GM12873 (cell line): Measurements from ENCODE around the gene MMP24.

Experiments
- TF ChIP-seq, protein P1 (sequence below): IDR thresholded peaks from 2 replicates; pipeline ENCODE4 v1.5.1; 2012; ENCODE audit warnings: low read depth, mild to moderate bottlenecking, moderate library complexity, low read length, control low read depth; ENCODE audit not compliant: insufficient read depth; ENCODE audit errors: missing control alignments

Gene MMP24

DNA sequence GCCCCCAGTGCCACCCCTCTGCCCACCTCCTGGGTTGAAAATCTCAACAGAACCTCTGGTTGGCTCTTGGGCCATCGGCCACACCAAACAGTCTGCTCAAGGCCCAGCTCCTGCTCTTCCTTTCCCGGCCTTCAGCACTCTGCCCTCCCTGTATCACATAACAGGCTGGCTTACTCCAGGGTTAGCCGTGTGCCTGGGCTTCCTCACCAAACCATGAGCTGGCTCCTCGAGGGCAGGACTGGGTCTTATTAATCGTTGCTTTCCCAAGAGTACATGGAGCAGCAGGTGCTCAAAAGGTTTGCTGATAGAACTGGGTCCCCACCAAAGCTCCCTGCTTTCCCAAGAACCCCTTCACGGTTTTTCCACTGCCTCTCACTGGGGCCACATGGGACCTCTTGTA, 78.5 kb downstream of the MMP24 start:
- TF ChIP-seq, protein P1, sequence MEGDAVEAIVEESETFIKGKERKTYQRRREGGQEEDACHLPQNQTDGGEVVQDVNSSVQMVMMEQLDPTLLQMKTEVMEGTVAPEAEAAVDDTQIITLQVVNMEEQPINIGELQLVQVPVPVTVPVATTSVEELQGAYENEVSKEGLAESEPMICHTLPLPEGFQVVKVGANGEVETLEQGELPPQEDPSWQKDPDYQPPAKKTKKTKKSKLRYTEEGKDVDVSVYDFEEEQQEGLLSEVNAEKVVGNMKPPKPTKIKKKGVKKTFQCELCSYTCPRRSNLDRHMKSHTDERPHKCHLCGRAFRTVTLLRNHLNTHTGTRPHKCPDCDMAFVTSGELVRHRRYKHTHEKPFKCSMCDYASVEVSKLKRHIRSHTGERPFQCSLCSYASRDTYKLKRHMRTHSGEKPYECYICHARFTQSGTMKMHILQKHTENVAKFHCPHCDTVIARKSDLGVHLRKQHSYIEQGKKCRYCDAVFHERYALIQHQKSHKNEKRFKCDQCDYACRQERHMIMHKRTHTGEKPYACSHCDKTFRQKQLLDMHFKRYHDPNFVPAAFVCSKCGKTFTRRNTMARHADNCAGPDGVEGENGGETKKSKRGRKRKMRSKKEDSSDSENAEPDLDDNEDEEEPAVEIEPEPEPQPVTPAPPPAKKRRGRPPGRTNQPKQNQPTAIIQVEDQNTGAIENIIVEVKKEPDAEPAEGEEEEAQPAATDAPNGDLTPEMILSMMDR: no peak

DNA sequence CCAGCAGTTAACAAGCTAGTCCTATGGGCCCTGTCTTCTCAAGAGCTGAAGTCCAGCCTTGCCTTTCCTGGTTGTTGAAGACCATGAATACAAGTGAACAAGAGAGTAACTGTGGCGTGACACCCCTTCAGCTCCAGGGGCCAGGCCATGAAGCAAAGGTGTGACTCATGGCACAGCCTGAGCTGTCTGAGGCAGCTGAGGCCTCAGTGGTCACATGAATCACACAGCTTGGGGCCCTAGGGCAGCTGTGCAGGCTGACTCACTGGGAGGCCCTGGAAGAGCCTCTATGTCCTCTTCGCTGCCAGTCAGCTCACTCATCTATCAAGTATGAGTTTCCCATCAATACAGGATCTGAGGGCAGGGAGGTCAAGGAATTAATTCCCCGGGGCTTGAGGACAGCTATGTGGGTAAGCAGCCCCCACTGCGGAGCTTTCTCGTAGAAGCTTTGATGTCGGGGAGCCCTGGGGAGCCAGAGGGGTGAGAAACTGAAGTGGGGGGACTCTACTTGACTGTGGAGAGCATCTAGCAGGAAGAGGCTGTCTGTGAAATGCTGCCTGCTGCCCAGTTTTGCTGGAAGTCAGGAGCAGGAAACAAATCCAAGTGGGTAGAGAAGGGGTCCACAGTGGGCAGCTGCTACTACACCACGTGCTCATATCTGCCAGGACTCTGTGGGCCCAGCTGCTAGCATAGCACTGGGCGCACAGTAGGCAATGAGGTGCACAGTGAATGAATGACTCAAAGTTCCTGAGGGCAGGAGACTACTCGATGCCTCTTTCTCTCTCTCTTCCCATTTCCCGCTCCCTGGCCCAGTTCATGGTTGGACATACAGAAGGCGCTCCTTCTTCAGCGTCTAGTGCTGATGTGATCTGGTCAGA, 79.4 kb downstream of the MMP24 start:
- TF ChIP-seq, protein P1: no peak

DNA sequence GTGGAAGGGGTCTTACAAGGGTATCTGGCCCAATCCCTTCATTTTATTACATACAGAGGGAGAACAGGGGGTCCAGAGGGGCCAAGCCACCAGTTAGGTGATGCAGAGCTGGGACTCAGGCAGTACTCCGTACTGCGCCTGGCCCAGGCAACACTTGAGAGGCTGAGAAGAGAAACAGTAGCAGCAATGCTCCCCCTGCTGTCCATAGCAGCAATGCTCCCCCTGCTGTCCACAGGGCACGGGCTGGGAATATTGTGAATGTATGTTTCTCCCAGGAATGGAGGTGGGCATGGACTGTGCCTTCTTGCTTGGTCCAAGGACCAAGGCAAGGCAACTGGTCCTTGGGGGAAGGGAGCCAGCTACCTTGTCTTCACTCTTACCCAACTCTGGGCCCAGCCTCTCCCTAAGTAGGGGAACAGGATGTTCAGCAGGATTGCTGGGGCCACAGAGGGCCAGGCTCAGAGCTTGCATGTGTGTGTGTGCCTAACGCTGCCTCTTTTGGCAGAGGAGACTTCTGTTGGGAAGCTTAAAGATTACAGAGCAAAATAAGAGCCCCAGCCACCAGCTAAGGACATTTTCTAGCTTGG, 80.5 kb downstream of the MMP24 start:
- TF ChIP-seq, protein P1: peak; percentile 67

DNA sequence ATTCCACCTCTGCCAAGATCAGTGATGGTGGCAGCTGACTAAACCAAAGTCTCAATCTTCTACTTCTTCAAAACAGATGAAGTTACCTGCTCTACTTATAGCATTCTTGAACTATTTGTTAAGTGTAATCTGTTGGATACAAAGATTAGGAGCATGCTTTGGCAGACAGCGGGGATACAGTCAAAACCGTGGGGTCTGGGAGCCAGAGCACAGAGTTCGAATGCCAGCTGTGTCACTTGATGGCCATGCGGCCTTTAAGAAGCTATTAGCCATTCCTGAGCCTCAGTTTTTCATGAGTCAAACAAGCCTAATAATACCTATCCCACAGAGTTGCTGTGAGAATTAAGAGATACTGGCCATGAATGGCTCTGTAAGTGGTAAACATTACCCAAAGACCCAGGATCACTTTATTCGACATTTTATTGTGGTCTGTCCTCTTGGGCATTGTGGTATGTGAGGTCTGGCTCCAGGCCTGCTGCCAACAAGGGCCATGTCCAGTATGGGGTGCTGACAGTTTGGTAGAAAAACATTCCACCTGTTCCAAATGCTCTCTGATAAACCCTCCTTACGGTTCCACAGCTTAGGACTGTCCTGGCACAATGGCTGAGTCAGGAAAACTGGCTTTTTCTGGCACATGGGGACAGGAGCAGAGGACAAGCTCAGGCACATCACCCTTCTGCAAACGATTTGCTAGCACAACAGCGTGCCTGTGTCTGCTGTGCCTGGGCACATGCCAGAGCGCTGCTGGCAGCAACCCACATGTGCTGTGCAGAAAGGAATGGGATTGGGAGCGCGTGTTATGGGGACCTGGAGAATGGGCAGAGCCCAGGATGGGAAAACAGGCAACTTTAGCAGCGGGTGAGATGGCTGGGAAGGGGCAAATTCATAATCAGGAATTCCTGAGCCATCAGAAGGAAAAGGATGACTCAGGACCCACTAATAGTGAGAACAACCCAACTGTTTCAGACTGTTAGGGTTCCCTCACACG, 81.5 kb downstream of the MMP24 start:
- TF ChIP-seq, protein P1: no peak

DNA sequence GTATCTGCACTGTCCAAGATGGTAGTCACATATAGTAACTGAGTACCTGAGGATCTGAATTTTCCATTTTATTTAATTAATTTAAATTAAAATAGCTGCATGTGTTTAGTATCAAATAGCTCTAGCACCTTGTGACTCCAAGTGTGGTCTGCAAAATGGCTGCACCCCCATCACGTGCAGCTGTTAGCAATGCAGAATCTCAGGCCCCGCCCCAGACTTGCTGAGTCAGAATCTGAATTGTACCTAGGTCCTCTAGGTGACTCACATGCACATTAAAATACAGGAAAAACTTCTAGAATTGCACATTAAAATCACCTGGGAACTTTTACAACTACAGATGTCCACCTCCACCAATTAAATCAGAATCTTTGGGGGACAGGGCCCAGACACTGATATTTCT, 84.9 kb downstream of the MMP24 start:
- TF ChIP-seq, protein P1: no peak

DNA sequence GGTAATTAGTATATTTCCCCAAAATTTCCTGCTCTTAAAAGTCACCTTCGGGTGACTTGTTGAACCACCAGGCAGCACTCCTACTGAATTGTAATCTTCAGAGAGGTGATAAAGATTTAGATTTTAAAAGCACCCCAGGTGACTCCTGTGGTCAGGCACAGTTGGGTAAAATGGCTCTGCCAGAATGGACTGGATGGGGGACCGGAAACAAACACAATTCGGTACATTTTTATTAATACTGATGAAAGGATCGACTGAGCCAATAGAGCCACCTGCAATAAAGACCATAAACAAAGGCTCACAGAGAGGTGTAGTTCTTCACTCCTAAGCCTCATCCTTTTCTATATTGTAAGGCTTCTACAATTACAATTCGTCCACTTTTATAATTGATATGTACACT, 85.3 kb downstream of the MMP24 start:
- TF ChIP-seq, protein P1: no peak

DNA sequence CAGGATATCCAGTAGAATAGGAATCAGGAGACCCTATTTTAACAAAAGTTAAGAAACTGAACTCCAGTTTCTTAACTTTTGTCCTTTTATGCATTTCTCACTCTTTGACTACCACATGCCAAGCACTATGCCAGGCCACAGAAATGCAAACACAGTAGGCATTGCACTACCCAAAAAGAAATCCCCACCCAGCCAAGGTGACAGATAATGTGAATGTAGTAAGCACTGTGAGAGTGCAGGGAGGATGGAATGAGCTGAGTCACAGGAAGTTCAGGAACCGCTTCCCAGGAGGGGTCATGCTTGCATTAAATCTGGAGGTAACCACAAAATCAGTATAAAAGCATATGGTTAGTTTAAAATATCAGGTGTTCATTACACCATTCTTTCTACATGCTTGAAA, 85.8 kb downstream of the MMP24 start:
- TF ChIP-seq, protein P1: no peak
